ENCODE measurements around the gene CPPED1.

The CPPED1 gene

DNA sequence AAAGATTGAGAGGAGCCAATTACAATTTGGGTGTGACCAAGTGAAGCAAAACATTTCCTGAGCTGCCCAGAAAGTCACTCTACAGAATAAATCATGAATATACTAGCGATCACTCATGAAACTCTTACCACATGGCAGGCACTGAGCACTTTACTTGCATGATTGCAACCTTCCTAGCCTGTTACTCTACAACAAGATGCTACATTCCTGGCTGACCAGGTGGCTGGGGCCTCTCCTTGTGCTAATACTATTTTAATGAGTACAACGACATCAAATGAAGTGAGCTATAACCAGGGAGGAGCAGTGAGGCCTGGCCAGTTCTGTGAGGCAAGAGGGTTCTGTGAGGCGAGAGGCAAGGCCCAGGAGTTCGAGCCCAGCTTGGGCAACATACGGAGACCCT, 75.2 kb downstream of the CPPED1 start:
- no peak for DNase-seq

DNA sequence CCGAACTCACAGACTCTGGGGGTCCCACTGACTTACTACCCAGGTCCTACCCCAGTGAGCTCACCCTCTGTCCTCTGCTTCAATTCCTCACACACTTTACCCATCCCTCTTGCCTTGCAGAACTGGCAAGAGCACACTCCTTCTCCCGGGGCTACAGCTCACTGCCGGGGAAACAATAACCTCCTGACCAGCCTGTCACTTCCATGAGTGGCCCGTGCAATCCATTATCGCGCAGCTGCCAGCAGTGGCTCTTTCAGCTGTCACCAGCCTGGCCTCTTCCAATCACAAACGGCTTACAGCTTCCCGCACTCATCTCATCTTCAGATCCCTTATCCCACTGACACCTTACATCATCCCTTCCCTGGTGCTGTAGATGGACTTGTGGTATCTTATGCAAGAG, 79.5 kb downstream of the CPPED1 start:
- no peak for DNase-seq

DNA sequence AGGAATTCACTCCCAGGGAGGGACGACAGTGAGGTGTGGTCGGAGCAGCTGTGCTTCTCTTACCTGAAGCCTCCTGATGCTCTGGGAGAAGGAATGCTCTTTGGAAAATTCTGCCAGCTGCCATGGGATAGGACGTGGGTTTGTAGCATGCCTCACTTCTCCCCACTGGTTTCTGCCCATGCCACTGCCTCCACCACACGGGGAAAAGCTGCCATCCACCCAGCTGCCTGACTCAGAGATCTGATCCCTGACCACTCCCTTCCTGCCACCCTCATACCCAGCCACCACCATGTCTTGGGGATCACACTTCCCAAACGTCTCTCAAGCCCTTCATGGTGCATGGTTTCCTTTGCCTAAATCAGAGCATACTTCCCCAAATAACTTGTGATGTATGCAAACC, 80.0 kb downstream of the CPPED1 start:
- DNase-seq = no peak

DNA sequence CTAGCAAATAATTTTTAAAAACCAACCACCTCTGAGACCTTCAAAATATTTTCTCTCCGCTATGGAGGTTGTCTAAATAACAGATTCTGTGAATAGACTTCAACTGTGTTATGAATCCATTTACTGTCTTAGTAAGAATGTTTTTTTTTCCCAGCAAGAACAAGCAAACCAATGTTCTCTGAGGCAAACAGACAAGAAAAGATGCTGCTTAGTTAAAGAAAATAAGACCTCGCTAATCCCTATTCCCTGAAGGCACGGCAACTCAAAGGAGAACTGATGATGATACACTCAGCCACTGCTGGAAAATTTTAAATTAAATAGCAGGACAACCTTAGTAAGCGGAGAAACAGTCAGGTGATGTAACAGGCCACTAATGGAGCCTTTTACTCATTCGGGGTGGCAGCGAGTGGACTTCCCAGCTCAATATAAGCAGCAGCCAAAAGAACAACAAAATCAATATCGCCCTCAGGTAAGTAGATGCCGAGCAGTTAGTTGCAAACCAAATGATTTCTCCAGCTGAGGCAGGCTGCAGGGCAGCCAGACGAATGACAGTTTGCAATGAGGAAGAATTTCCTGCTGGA, 81.8 kb downstream of the CPPED1 start:
- DNase-seq = no peak

DNA sequence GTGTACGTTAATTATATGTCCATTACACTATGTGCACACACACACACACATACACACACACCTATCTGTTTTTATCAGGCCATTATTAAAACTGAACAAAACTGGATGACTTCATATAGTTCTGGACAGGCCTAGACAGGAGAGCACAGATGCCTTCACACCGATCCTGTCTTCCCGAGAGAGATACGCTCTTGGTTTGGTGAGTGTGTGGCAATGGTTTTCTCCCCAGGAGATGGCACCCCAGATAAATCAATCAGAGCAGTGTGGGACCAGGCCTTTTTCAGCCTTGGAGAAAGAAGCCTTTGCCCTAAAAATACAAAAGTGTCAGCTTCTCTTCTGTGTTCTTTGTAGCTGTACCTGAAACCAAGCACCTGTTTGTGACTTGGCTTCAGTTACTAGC, 83.7 kb downstream of the CPPED1 start:
- no peak for DNase-seq

DNA sequence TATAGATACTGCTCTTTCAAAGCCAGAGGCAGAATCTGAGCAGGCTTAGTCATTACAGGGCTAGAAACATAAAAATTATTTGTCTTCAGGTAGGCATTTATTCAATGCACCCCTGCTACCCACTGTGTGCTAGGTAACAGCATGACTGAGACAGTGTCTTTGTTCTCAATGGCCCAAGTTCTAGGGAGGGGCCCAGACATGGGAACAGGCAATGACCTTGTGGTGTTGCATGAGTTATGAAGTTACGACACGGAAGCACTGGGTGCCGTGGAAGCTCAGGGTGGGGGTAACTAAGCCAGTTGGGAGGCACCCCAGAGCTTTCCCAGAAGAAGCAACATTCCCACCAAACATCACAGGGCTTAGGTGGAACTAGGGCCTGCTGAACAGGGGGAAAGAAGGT, 87.0 kb downstream of the CPPED1 start:
- DNase-seq = no peak

DNA sequence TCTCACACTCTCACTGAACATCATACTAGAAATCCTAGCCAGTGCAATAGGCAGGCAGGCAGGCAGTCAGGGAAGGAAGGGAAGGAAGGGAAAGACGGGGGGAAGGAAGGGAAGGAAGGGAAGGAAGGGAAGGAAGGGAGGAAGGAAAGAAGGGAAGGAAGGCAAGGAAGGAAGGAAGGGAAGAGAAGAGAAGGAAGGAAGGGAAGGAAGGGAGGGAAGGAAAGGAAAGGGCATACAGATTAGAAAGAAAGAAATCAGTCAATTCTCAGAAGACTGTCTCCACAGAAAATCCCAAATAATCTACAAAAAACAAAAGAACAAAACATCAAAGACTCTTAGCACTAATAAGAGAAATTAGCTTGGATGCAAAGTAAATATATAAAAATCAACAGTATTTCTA, 93.9 kb downstream of the CPPED1 start:
- DNase-seq = no peak

DNA sequence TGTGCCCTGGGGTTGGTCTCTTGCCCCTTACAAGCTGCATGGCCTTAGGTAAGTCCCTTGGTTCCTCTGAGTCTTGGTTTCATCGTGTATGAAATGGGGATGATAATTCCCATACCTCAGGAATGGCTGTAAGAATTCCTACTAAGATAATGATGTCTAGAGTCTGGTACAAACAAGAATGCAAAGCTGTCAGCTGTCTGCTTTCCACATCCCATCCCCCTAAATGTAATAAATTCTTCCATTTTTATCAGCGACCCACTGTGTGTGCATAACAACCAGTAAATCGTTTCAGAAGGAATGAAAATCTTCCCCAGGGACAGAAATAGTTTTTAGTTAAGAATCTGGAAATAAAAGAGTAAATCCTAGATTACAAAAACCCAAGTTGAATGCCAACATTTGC, 95.4 kb downstream of the CPPED1 start:
- no peak for DNase-seq

DNA sequence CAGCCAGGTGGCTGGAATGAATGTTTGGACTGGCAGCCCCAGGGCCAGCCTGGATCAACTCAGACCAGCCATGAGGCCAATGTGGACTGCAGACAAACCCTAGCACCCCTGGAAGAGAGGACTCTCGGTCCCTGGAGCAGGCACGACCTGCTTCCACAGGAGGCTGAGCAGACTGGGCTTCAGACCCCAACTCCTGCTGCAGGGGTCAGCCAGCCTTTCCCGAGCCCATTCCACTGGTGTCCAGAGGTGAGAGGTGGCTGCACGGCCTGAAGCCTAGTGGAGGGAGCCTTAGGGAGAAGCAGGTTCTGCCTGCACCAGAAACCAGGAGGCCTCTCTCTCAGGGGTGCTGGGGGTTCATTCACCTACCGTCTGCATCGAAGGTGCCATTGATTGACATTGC, 97.1 kb downstream of the CPPED1 start:
- no peak for DNase-seq

DNA sequence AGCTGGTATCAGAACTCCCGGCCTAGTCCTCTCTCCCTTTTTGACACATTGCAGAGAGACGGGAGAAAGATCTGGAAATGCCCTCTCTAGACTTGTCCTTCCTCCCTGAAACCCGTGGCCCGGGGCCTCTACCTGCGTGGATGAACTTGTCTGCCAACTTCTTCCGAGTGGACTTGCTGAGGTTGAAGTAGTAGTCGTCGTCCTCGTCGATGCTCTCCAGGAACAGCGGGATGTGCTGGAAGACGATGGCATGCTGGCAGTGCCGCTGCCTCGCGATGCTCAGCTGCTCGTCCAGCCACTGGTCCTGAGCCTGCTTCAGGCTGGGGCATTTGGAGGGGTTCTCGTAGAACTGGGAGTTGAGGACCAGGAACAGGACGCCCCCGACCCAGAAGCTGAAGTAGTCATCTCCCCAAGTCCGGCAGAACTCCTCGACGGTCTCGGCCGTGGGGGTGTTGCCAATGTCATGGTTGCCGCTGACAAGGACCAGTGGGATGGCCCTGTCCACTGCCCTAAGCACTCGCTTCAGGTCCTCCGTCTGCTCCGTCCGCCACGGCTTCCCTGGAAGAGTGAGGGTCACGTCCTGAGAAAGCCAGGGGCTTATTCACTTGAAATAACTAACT, 99.1 kb downstream of the CPPED1 start:
- DNase-seq = no peak

DNA sequence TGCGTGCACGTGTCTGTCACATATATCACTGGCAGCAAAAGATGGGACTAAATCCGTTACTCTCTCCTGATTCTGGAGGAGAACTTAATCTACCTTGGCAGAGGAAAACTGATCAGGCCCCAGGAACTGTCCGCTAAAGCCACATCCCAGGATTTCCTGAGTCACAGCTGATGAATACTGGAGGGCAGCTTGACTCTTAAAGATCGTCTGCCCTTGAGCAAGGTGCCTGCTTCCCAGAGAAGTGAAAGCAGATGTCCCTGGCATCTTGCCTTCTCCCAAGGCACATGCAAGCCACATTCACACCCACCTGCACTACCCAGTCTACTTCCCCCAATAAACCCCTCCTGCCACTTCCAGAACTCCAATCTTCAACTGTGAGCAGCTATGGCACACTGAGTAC, 99.8 kb downstream of the CPPED1 start:
- no peak for DNase-seq

DNA sequence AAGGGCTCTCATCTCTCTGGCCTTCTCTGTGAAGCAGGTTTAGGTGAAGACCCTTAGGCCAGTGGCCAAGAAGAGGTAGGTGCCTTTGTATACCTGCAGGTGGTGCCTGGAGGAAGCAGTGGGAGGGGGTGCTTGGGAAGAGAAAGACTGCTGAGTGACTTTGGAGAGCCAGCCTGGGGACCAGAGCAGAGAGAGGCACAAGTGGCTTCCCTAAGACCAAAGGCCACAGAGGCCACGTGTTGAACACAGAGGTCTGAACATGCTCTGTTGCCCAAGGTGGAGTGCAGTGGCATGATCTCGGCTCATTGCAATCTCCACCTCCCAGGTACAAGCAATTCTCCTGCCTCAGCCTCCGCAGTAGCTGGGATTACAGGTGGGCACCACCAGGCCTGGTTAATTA, 103.5 kb downstream of the CPPED1 start:
- no peak for DNase-seq

DNA sequence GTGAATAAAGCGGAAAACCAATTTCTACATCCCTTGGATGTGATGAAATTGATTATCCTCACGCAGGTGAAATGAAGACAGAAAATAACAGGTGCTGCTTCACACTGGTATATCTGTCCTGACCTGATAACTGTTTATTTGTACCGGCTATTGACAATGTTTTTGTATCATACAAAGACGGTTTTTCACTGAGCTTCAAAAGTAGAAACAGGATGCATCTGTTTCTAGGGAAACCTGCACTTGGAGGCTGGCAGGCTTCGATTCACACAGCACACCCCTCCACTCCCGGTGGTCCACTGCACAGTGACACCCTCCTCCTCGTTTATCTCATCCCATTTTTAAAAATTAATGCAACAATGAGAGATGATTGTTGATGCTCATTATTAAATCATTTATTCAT, 104.5 kb downstream of the CPPED1 start:
- DNase-seq = no peak

DNA sequence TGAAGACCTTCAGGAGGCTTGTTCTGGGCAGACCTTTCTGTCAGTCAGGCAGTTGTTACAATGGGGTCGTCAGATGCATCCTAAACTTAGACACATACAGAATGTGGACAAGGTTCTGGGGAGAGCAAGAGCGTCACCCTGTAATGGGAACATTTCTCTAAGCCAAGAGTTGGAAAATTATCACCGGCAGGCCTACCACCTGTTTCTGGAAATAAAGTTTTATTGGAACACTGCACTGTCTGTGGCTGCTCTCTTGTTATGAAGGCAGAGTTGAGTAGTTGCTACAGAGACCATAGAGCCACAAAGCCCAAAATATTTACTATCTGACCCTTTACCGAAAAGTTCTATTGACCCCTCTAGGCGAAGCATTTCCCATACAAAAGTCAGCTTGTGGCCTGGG, 106.2 kb downstream of the CPPED1 start:
- DNase-seq = no peak

DNA sequence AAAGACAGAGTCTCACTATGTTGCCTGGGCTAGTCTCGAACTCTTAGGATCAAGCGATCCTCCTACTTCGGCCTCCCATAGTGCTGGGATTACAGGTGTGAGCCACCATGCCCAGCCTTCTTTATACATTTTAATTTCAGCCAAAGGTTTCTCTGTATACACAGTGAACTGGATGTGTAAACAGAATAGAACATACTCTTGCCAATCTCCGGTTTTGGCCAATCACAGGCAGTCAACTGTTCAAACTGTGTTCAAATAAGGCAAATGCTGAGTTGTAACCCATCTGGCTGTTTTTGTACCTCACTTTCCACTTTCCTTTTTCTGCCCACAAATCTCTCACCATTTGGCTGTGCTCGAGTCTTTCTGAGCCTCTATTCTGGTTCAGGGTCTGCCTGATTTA, 108.2 kb downstream of the CPPED1 start:
- DNase-seq = no peak

DNA sequence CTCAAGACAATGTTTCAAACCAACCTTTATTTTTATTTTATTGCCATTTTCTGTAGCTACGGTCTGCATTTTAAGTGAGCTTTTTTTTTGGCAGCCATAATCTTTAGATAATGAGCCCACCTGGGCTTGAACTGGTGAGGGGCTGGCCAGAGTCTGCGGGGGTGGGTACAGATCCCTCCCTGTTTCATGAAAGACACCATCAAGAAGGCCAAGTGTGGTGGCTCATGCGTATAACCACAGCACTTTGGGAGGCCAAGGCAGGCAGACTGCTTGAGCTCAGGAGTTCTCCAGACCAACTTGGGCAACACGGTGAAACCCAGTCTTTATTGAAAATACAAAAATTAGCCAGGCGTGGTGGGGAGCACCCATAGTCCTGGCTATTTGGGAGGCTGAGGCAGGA, 113.7 kb downstream of the CPPED1 start:
- DNase-seq = no peak

DNA sequence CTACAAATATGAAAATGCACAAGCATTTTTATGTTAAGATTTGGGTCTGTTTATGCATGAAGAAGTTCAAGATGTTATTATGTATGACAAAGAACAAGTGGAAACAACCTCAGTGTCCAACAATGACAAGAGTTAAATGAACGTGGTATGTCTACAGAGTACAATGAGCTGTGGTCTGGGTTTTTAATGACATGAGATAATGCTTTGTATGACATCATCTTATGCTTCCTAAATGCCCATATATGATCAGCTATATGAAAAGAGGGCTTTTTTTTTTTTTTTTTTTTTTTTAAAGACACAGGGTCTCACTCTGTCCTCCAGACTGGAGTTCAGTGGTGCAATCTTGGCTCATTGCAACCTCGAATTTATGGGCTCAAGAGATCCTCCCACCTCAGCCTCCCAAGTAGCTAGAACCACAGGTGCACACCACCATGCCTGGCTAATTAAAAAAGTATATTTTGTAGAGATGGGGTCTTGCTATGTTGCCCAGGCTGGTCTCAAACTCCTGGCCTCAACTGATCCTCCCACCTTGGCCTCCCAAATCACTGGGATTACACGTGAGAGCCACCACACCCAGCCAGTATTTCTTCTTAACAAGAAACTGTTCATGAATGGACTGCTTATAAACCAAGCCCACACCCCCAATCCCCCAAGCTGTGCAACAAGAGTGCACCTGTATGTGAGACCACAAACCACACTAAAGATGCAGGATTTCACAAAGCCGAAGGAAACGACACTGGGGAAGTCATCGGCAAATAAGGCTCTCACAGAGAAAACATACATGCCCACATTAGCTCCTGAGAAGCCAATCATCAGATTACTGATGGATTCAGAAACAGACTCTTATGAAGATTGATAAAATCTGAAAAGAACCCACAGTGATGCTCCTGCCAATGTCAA, 114.5 kb downstream of the CPPED1 start:
- DNase-seq = no peak

DNA sequence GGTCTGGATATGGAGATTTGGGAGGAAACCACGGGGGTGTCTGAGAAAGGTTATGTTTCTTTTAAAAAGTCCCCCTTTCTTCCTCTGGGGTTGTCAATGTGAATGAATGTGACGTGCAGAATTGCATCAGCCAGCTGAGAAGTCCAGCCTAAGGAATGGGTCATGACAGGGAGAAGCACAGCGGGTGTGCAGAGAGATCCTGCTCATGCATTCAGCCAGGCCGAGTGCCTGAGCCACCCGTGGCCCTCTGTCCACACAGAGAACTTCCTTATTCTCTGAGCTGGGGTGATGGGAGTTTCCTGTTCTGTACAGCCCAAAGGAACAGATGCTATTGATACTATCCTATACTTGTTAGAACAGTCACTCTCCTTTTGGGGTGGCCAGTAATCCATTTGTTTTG, 117.9 kb downstream of the CPPED1 start:
- no peak for DNase-seq

DNA sequence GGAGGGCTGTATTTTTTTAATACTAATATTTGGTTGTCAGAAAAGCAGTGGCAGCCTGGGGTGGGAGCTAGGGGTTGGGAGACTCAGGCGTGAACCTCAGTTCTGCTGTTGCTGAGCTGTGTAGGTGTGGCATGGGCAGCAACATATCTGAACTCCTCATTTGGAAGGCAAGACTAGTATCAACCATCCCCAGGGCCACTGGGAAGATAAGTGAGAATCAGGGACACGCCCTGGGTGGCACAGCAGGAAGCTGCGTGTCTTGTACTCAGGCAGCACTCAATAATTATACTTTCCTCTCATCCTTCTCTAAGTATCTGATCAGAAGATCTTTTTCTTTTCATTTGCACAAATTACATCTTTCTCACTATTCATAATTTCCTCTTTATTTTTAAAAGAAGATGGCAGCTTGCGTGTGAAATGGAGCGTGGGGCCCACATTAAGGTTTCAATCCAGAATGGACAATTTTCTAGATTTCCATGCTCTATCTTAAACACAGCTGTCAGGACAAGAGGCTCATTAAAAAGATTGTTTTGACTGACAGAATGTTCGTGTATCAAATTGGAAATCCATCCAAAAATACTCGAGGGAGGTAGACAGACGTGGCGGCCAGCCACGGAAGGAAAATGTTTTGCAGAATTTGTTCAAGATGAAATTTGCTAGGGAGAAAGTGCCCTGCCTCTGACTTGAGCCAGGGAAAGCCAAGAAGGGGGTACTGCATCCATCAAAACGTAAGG, 121.1 kb downstream of the CPPED1 start:
- DNase-seq = no peak

DNA sequence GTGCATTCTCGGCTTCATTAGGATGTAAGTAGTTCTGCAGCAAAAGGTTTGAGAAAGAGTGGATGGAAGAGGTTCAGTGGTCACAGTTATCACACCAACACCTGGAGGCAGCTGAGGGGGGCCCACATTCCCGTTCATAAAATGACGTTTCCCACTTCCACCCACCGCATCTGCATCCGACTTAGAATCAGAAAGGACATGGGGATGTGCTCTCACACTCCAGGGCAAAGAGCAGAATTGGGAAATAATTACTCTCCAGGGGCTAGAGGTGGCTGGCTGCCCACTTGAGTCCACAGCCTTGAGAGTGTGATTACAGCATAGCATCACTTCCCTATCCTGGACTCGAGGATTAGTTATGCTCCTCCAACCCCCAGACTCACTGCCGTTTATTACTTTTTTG, 122.0 kb downstream of the CPPED1 start:
- DNase-seq = no peak

DNA sequence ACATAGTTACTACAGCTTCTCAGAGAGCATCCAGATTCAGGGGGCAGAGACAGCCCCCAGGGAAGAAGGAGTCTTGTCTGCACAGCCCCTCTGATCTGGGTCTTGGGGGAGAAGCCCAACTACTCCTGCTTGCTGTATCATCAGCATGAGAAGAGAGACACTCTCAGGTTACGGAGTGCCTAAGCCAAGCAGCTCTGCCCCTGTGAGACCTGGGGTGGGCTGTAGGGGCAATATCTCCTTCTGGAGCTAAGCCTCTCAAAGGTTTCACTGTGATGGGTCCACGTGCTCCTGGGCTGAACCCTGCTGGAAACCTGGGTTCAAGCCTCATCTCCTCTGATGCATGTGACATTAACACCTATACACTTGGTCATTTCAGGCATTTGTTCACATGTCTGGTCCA, 123.2 kb downstream of the CPPED1 start:
- no peak for DNase-seq

DNA sequence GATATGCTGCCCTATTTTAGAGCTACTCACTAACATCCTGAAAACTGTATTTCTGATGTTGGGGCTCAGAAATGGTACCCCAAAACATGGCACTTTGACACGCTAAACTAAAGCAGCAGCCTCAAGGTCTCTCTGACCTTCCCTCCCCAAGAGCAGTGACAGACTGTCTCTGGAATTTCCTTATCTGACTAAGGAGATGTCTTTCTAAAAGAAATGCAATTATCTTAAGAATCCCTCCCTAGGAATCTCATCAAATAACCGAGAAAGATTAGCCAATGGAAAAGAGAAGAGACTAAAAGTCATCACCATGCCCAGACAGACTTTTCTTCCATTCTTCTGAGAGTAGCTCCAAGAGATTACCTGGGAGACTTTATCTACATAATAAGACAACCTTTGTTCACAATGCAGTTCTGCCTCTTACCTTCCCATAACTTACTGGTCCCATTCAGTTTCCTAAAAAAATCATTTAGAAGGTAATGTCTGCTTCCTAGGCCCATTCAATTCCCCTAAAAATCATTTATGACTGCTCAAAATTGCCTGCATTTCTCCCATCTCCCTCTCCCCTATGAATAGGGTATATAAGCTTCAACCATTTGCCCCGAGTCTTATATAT, 123.9 kb downstream of the CPPED1 start:
- no peak for DNase-seq

DNA sequence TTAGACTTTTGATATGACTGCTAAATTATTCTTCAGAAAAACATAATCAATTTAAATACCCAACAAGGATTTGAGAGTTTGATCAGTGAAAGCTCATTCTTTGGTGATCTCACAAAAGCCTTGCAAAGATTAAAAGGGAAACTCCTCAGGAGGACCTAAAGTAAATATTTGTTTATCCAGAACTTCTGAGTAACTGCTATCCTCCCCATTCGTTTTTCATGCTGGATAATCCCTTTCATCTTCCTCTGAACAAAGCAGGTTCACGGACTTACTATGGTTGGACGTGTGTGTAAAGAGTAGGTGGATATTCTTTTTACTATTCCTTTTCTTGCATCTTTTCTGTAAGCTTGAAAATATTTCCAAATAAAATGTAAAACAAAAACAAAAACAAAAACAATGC, 124.7 kb downstream of the CPPED1 start:
- no peak for DNase-seq

All from activated CD4-positive, CD25-positive, alpha-beta regulatory T cell treated with anti-CD3 and anti-CD28 coated beads, Interleukin-2, amount 50 U/mL, for 72 hours (primary cell).